Gastroesophageal sphincter (tissue), 4 donors: ENCODE data around the gene NKAIN2. TPM values are rescaled to one million over a fixed set of nuclear protein-coding genes. Genes with fewer than 3 reads are reported as not detected.

Experiments used
- ATAC-seq: fragments of 150-250 bp; one replicate; pipeline ENCODE4 v1.9.1; 2016; ENCODE audit warnings: mild to moderate bottlenecking, moderate library complexity
- H3K27ac ChIP-seq, 4 donors: fragments of 200-600 bp; sonication (generic) in 3 of 4; 1 replicate in 3 of 4; 2 replicates in 1 of 4; pipeline ENCODE4 v1.5.1; 2016 to 2019
- H3K27me3 ChIP-seq: fragments of 200-600 bp; sonication (generic); one replicate; pipeline ENCODE4 v1.5.1; 2019
- H3K36me3 ChIP-seq, 2 donors: fragments of 200-600 bp; sonication (generic); one replicate each; pipeline ENCODE4 v1.5.1; 2019; ENCODE audit warnings: control low read depth in 1 of 2
- H3K4me1 ChIP-seq, 3 donors: fragments of 200-600 bp; sonication (generic); 1 replicate in 2 of 3; 2 replicates in 1 of 3; pipeline ENCODE4 v1.5.1; 2016 to 2019; ENCODE audit warnings: control low read depth in 2 of 3
- H3K4me3 ChIP-seq, 2 donors: fragments of 200-600 bp; sonication (generic); one replicate each; pipeline ENCODE4 v1.5.1; 2019; ENCODE audit warnings: mild to moderate bottlenecking in 1 of 2, moderate library complexity in 1 of 2
- H3K9me3 ChIP-seq, 3 donors: fragments of 200-600 bp; sonication (generic); one replicate each; pipeline ENCODE4 v1.5.1; 2017 to 2019; ENCODE audit warnings: control low read depth in 2 of 3
- CTCF ChIP-seq, 4 experiments: fragments of 200-600 bp in 2 of 4; fragments of 450-650 bp in 2 of 4; sonication (generic) in 1 of 4; IDR thresholded peaks; one replicate each; pipeline ENCODE4 v1.5.1; 2017 to 2019; ENCODE audit warnings: antibody characterized with exemption in 4 of 4, mild to moderate bottlenecking in 2 of 4, moderate library complexity in 2 of 4
- EP300 ChIP-seq: sonication (generic); formaldehyde crosslinking; IDR thresholded peaks from one replicate; pipeline ENCODE4 v1.6.1; 2017; ENCODE audit warnings: antibody characterized with exemption, mild to moderate bottlenecking
- POLR2A ChIP-seq, 2 donors: fragments of 450-650 bp; IDR thresholded peaks; one replicate each; pipeline ENCODE4 v1.6.1; 2017; ENCODE audit warnings: antibody characterized with exemption in 2 of 2, mild to moderate bottlenecking in 2 of 2, moderate library complexity in 1 of 2
- POLR2AphosphoS5 ChIP-seq: sonication (generic); formaldehyde crosslinking; IDR thresholded peaks from one replicate; pipeline ENCODE4 v1.6.1; 2017; ENCODE audit warnings: antibody characterized with exemption
- WGBS, 2 donors: methylation state at CpG; one replicate each; pipeline ENCODE4 v1.1.5; 2018; ENCODE audit warnings: low coverage in 1 of 2; 5-methylcytosine and 5-hydroxymethylcytosine counted together
- total RNA-seq, 4 donors: library from RNA; depleted of rRNA; stranded (reverse); fragments of >200 nt; gene quantifications; one replicate each; pipeline ENCODE4 v1.1.0, GENCODE V29; 2016

Gene NKAIN2
- total RNA-seq, 4 donors from 2014 or later = 0.23 to 3.2 TPM; not detected in 2

- H3K27me3 ChIP-seq = no peaks in the 10 kb centered on the region
- TF ChIP-seq EP300 (no peak), POLR2AphosphoS5 (no peak), CTCF (IDR thresholded peaks at IDR 0.05) (no peak), POLR2A (IDR thresholded peaks at IDR 0.05) (no peak)
- no peaks in the 10 kb centered on the region for H3K9me3 ChIP-seq
- H3K4me1 ChIP-seq = no peaks in the 10 kb centered on the region
- H3K36me3 ChIP-seq = no peaks in the 10 kb centered on the region
- no peak for ATAC-seq
- H3K4me3 ChIP-seq = no peak overlapping the region
- H3K27ac ChIP-seq = no peak overlapping the region
Observed at GRCh38 chr6:124470803-124471202, 667.1 kb downstream of the NKAIN2 start.

GRCh38 chr6:124475176-124475575, 671.5 kb downstream of the NKAIN2 start:
- Histone ChIP-seq H3K4me1 (no peaks in the 10 kb centered on the region), H3K9me3 (no peaks in the 10 kb centered on the region), H3K27ac (no peak overlapping the region), H3K36me3 (no peaks in the 10 kb centered on the region), H3K27me3 (no peaks in the 10 kb centered on the region), H3K4me3 (no peak overlapping the region)
- ATAC-seq = no peak
- 79 to 95% methylated on average over 1 of the region's 1 CpG for WGBS, 2 donors
- TF ChIP-seq POLR2A (IDR thresholded peaks at IDR 0.05) = no peak
- no peak for TF ChIP-seq POLR2AphosphoS5
- TF ChIP-seq EP300 = no peak
- TF ChIP-seq CTCF (IDR thresholded peaks at IDR 0.05) = no peak

- 88 to 91% methylated on average over 1 to 2 of the region's 2 CpGs for WGBS, 2 donors
- Histone ChIP-seq H3K36me3 (no peaks in the 10 kb centered on the region), H3K27ac (no peak overlapping the region), H3K27me3 (no peaks in the 10 kb centered on the region), H3K4me3 (no peak overlapping the region), H3K4me1 (no peaks in the 10 kb centered on the region), H3K9me3 (no peaks in the 10 kb centered on the region)
- ATAC-seq = no peak
- TF ChIP-seq EP300 (no peak), POLR2AphosphoS5 (no peak)
Observed at GRCh38 chr6:124478906-124479305, 675.2 kb downstream of the NKAIN2 start.

GRCh38 chr6:124479991-124480430, 676.3 kb downstream of the NKAIN2 start:
- ATAC-seq = no peak
- no peaks in the 10 kb centered on the region for H3K4me1 ChIP-seq
- WGBS, 2 donors = 44 to 63% methylated on average over 1 of the region's 1 CpG
- no peak overlapping the region for H3K27ac ChIP-seq
- TF ChIP-seq POLR2A (IDR thresholded peaks at IDR 0.05) (no peak), POLR2AphosphoS5 (no peak), EP300 (no peak)
- H3K4me3 ChIP-seq = no peak overlapping the region
- H3K27me3 ChIP-seq = no peaks in the 10 kb centered on the region
- H3K9me3 ChIP-seq = no peaks in the 10 kb centered on the region
- H3K36me3 ChIP-seq = no peaks in the 10 kb centered on the region

GRCh38 chr6:124482071-124482491, 678.4 kb downstream of the NKAIN2 start:
- 53 to 82% methylated on average over 1 of the region's 1 CpG for WGBS, 2 donors
- H3K36me3 ChIP-seq = no peaks in the 10 kb centered on the region
- no peak for ATAC-seq
- no peak overlapping the region for H3K4me3 ChIP-seq
- TF ChIP-seq POLR2A (IDR thresholded peaks at IDR 0.05) = no peak
- TF ChIP-seq EP300 = no peak
- no peak for TF ChIP-seq CTCF (IDR thresholded peaks at IDR 0.05)
- no peak for TF ChIP-seq POLR2AphosphoS5
- H3K27me3 ChIP-seq = no peaks in the 10 kb centered on the region
- no peaks in the 10 kb centered on the region for H3K4me1 ChIP-seq
- no peaks in the 10 kb centered on the region for H3K9me3 ChIP-seq
- H3K27ac ChIP-seq = no peak overlapping the region

- no peaks in the 10 kb centered on the region for H3K36me3 ChIP-seq
- 58 to 66% methylated on average over 4 of the region's 4 CpGs for WGBS, 2 donors
Observed at GRCh38 chr6:124487623-124488431, 684.2 kb downstream of the NKAIN2 start.

More at GRCh38 chr6:124487623-124488431, 684.2 kb downstream of the NKAIN2 start:
- no peaks in the 10 kb centered on the region for H3K4me1 ChIP-seq
- H3K27me3 ChIP-seq = no peaks in the 10 kb centered on the region
- TF ChIP-seq POLR2AphosphoS5 (no peak), EP300 (no peak), CTCF (IDR thresholded peaks at IDR 0.05) (no peak), POLR2A (IDR thresholded peaks at IDR 0.05) (no peak)
- no peak for ATAC-seq
- H3K4me3 ChIP-seq = no peak overlapping the region
- no peaks in the 10 kb centered on the region for H3K9me3 ChIP-seq
- H3K27ac ChIP-seq = no peak overlapping the region
